Measurements from ENCODE around the gene TACO1. TPM values are rescaled to one million over a fixed set of nuclear protein-coding genes. Genes with fewer than 3 reads are reported as not detected.

The TACO1 gene
- total and polyA plus RNA-seq, 8 donors: 7.0 to 26.6 (median 15.9) TPM

- H3K4me1 ChIP-seq: peaks cover 26 to 96% (median 63%) of the 10 kb centered on the region in 4 donors
- peak overlapping the region in 1 of 5 donors; percentile 31 for H3K27ac ChIP-seq
- peaks cover 7 to 48% (median 41%) of the 10 kb centered on the region in 4 donors for H3K36me3 ChIP-seq
- no peak for DNase-seq
- TF ChIP-seq POLR2A (IDR thresholded peaks at IDR 0.05) (no peak), POLR2AphosphoS5 (IDR thresholded peaks at IDR 0.05) (no peak), EP300 (IDR thresholded peaks at IDR 0.05) (no peak)
- TF ChIP-seq, protein P1, sequence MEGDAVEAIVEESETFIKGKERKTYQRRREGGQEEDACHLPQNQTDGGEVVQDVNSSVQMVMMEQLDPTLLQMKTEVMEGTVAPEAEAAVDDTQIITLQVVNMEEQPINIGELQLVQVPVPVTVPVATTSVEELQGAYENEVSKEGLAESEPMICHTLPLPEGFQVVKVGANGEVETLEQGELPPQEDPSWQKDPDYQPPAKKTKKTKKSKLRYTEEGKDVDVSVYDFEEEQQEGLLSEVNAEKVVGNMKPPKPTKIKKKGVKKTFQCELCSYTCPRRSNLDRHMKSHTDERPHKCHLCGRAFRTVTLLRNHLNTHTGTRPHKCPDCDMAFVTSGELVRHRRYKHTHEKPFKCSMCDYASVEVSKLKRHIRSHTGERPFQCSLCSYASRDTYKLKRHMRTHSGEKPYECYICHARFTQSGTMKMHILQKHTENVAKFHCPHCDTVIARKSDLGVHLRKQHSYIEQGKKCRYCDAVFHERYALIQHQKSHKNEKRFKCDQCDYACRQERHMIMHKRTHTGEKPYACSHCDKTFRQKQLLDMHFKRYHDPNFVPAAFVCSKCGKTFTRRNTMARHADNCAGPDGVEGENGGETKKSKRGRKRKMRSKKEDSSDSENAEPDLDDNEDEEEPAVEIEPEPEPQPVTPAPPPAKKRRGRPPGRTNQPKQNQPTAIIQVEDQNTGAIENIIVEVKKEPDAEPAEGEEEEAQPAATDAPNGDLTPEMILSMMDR (IDR thresholded peaks at IDR 0.05): no peak
- 77 to 86% (median 83%) methylated on average over 3 of the region's 3 CpGs for WGBS, 5 donors
- H3K9me3 ChIP-seq: no peaks in the 10 kb centered on the region
- H3K27me3 ChIP-seq: no peaks in the 10 kb centered on the region
- H3K4me3 ChIP-seq: no peak overlapping the region
- intact Hi-C loops (cut with DNase I; ENCODE audit: low total_unique reads): no loop called here
These were observed 30.4 kb downstream of the TACO1 start for GRCh38 chr17:63631062-63631461.

GRCh38 chr17:63631626-63632025, 30.9 kb downstream of the TACO1 start:
- WGBS, 5 donors: 64 to 98% (median 91%) methylated on average over 1 of the region's 1 CpG
- H3K27me3 ChIP-seq: no peaks in the 10 kb centered on the region
- no peak overlapping the region for H3K4me3 ChIP-seq
- intact Hi-C loops (cut with DNase I; ENCODE audit: low total_unique reads): no loop called here
- no peaks in the 10 kb centered on the region for H3K9me3 ChIP-seq
- peak overlapping the region in 1 of 5 donors; percentile 28 for H3K27ac ChIP-seq
- H3K36me3 ChIP-seq: peaks cover 11 to 54% (median 46%) of the 10 kb centered on the region in 4 donors
- TF ChIP-seq POLR2AphosphoS5 (IDR thresholded peaks at IDR 0.05): no peak
- no peak for TF ChIP-seq EP300 (IDR thresholded peaks at IDR 0.05)
- no peak for TF ChIP-seq POLR2A (IDR thresholded peaks at IDR 0.05)
- TF ChIP-seq, protein P1 (IDR thresholded peaks at IDR 0.05): no peak
- peaks cover 24 to 92% (median 62%) of the 10 kb centered on the region in 4 donors for H3K4me1 ChIP-seq
- no peak for DNase-seq

GRCh38 chr17:63633742-63634141, 33.0 kb downstream of the TACO1 start:
- H3K27ac ChIP-seq: peak overlapping the region in 2 of 5 donors; percentile 58 to 61
- H3K36me3 ChIP-seq: peaks cover 16 to 68% (median 65%) of the 10 kb centered on the region in 4 donors
- no peaks in the 10 kb centered on the region for H3K27me3 ChIP-seq
- DNase-seq: no peak
- TF ChIP-seq POLR2A (IDR thresholded peaks at IDR 0.05): no peak
- TF ChIP-seq POLR2AphosphoS5 (IDR thresholded peaks at IDR 0.05): no peak
- TF ChIP-seq EP300 (IDR thresholded peaks at IDR 0.05): no peak
- TF ChIP-seq, protein P1 (IDR thresholded peaks at IDR 0.05): no peak
- no peak overlapping the region for H3K4me3 ChIP-seq
- peaks cover 11 to 77% (median 52%) of the 10 kb centered on the region in 4 donors for H3K4me1 ChIP-seq
- intact Hi-C loops (cut with DNase I; ENCODE audit: low total_unique reads): no loop called here
- H3K9me3 ChIP-seq: no peaks in the 10 kb centered on the region

- Histone ChIP-seq H3K4me3 (no peak overlapping the region), H3K4me1 (peaks cover 7 to 77% (median 50%) of the 10 kb centered on the region in 4 donors), H3K9me3 (no peaks in the 10 kb centered on the region), H3K27ac (peak overlapping the region in 3 of 5 donors; percentile 20 to 61 (median 58)), H3K36me3 (peaks cover 16 to 68% (median 65%) of the 10 kb centered on the region in 4 donors), H3K27me3 (no peaks in the 10 kb centered on the region)
- DNase-seq: peak in 1 of 2 donors; percentile 38
- WGBS, 5 donors: 66 to 90% (median 80%) methylated on average over 4 of the region's 4 CpGs
- intact Hi-C loops (cut with DNase I; ENCODE audit: low total_unique reads): no loop called here
- TF ChIP-seq EP300 (IDR thresholded peaks at IDR 0.05) (no peak), POLR2AphosphoS5 (IDR thresholded peaks at IDR 0.05) (no peak), POLR2A (IDR thresholded peaks at IDR 0.05) (no peak)
- TF ChIP-seq, protein P1 (IDR thresholded peaks at IDR 0.05): no peak
These were observed 33.5 kb downstream of the TACO1 start for GRCh38 chr17:63634163-63634562.
